Measurements from ENCODE around the gene ABI1.
A peak's percentile ranks its signal among the peaks of the same experiment; 100 is the strongest.

Gene ABI1

GRCh38 chr10:26759008-26759407 is 101.8 kb downstream of the ABI1 start:
- Histone ChIP-seq H4K8ac (ENCODE audit: low read length) (no peak overlapping the region), H2BK15ac (ENCODE audit: low read depth, poor library complexity, severe bottlenecking) (no peak overlapping the region), H2BK12ac (ENCODE audit: low read length in 2 of 2) (no peak overlapping the region), H3K9ac (ENCODE audit: low read length) (no peak overlapping the region), H3K4ac (ENCODE audit: low read depth in 1 of 2, low read length in 2 of 2) (no peak overlapping the region), H3K36me3 (ENCODE audit: control insufficient read depth in 1 of 2, insufficient read depth in 2 of 2, low read depth in 1 of 2, low read length in 2 of 2) (peaks cover 0 to 50% of the 10 kb centered on the region in 2 experiments), H2AFZ (ENCODE audit: low read depth, low read length) (no peak overlapping the region), H2AK5ac (ENCODE audit: low read length, severe bottlenecking) (no peak overlapping the region), H2BK5ac (ENCODE audit: low read depth, low read length, poor library complexity, severe bottlenecking) (no peak overlapping the region), H4K91ac (ENCODE audit: low read length) (no peak overlapping the region), H3K4me2 (ENCODE audit: low read length, poor library complexity, severe bottlenecking) (no peak overlapping the region), H3K18ac (ENCODE audit: low read depth in 1 of 2, low read length in 2 of 2) (no peak overlapping the region), H3K14ac (ENCODE audit: low read length in 2 of 2) (no peak overlapping the region), H3K4me1 (ENCODE audit: control insufficient read depth, insufficient read depth, low read depth, low read length) (peaks cover 1% of the 10 kb centered on the region), H3K27me3 (ENCODE audit: control insufficient read depth in 1 of 2, insufficient read depth in 1 of 2, low read length in 2 of 2) (no peaks in the 10 kb centered on the region), H3K9me3 (ENCODE audit: control insufficient read depth, low read length) (no peaks in the 10 kb centered on the region), H3K23ac (ENCODE audit: low read length in 2 of 2) (no peak overlapping the region), H3K79me1 (replicated peaks; ENCODE audit: low read length, poor library complexity, severe bottlenecking) (peaks cover 9% of the 10 kb centered on the region), H3K4me3 (ENCODE audit: insufficient read depth in 1 of 2, low read depth in 1 of 2, low read length in 2 of 2) (no peak overlapping the region), H2BK120ac (ENCODE audit: low read depth, low read length) (no peak overlapping the region), H3K27ac (ENCODE audit: low read length, poor library complexity, severe bottlenecking) (no peak overlapping the region)
- no peak for DNase-seq
- 92% methylated on average over 4 of the region's 4 CpGs for WGBS

GRCh38 chr10:26755443-26755903 is 105.3 kb downstream of the ABI1 start:
- H3K27ac ChIP-seq (ENCODE audit: low read length, poor library complexity, severe bottlenecking), result peak overlapping the region; percentile 12
- no peak overlapping the region for H3K18ac ChIP-seq (ENCODE audit: low read depth in 1 of 2, low read length in 2 of 2)
- no peak overlapping the region for H2AFZ ChIP-seq (ENCODE audit: low read depth, low read length)
- H3K4me1 ChIP-seq (ENCODE audit: control insufficient read depth, insufficient read depth, low read depth, low read length), result peaks cover 1% of the 10 kb centered on the region
- peaks cover 0 to 45% of the 10 kb centered on the region in 2 experiments for H3K36me3 ChIP-seq (ENCODE audit: control insufficient read depth in 1 of 2, insufficient read depth in 2 of 2, low read depth in 1 of 2, low read length in 2 of 2)
- no peak overlapping the region for H3K14ac ChIP-seq (ENCODE audit: low read length in 2 of 2)
- no peak overlapping the region for H2BK120ac ChIP-seq (ENCODE audit: low read depth, low read length)
- DNase-seq, result peak; percentile 61
- H2BK5ac ChIP-seq (ENCODE audit: low read depth, low read length, poor library complexity, severe bottlenecking), result no peak overlapping the region
- H2BK12ac ChIP-seq (ENCODE audit: low read length in 2 of 2), result no peak overlapping the region
- no peaks in the 10 kb centered on the region for H3K9me3 ChIP-seq (ENCODE audit: control insufficient read depth, low read length)
- H2BK15ac ChIP-seq (ENCODE audit: low read depth, poor library complexity, severe bottlenecking), result no peak overlapping the region
- H2AK5ac ChIP-seq (ENCODE audit: low read length, severe bottlenecking), result no peak overlapping the region
- no peaks in the 10 kb centered on the region for H3K27me3 ChIP-seq (ENCODE audit: control insufficient read depth in 1 of 2, insufficient read depth in 1 of 2, low read length in 2 of 2)
- no peak overlapping the region for H3K4ac ChIP-seq (ENCODE audit: low read depth in 1 of 2, low read length in 2 of 2)
- WGBS, result 78% methylated on average over 1 of the region's 4 CpGs
- H4K8ac ChIP-seq (ENCODE audit: low read length), result no peak overlapping the region
- peaks cover 8% of the 10 kb centered on the region for H3K79me1 ChIP-seq (replicated peaks; ENCODE audit: low read length, poor library complexity, severe bottlenecking)
- no peak overlapping the region for H3K9ac ChIP-seq (ENCODE audit: low read length)
- no peak overlapping the region for H3K23ac ChIP-seq (ENCODE audit: low read length in 2 of 2)
- H3K4me2 ChIP-seq (ENCODE audit: low read length, poor library complexity, severe bottlenecking), result no peak overlapping the region
- no peak overlapping the region for H4K91ac ChIP-seq (ENCODE audit: low read length)
- H3K4me3 ChIP-seq (ENCODE audit: insufficient read depth in 1 of 2, low read depth in 1 of 2, low read length in 2 of 2), result no peak overlapping the region

GRCh38 chr10:26746061-26746460 is 114.7 kb downstream of the ABI1 start:
- Histone ChIP-seq H3K36me3 (ENCODE audit: control insufficient read depth in 1 of 2, insufficient read depth in 2 of 2, low read depth in 1 of 2, low read length in 2 of 2) (peaks cover 7 to 74% of the 10 kb centered on the region in 2 experiments), H4K8ac (ENCODE audit: low read length) (no peak overlapping the region), H2BK15ac (ENCODE audit: low read depth, poor library complexity, severe bottlenecking) (no peak overlapping the region), H3K27ac (ENCODE audit: low read length, poor library complexity, severe bottlenecking) (no peak overlapping the region), H2AFZ (ENCODE audit: low read depth, low read length) (no peak overlapping the region), H3K4me3 (ENCODE audit: insufficient read depth in 1 of 2, low read depth in 1 of 2, low read length in 2 of 2) (no peak overlapping the region), H3K4me1 (ENCODE audit: control insufficient read depth, insufficient read depth, low read depth, low read length) (peaks cover 2% of the 10 kb centered on the region), H3K14ac (ENCODE audit: low read length in 2 of 2) (no peak overlapping the region), H3K4ac (ENCODE audit: low read depth in 1 of 2, low read length in 2 of 2) (no peak overlapping the region), H3K18ac (ENCODE audit: low read depth in 1 of 2, low read length in 2 of 2) (no peak overlapping the region), H3K27me3 (ENCODE audit: control insufficient read depth in 1 of 2, insufficient read depth in 1 of 2, low read length in 2 of 2) (no peaks in the 10 kb centered on the region), H2BK12ac (ENCODE audit: low read length in 2 of 2) (no peak overlapping the region), H3K23ac (ENCODE audit: low read length in 2 of 2) (no peak overlapping the region), H2BK120ac (ENCODE audit: low read depth, low read length) (no peak overlapping the region), H2BK5ac (ENCODE audit: low read depth, low read length, poor library complexity, severe bottlenecking) (no peak overlapping the region), H2AK5ac (ENCODE audit: low read length, severe bottlenecking) (no peak overlapping the region), H3K79me1 (replicated peaks; ENCODE audit: low read length, poor library complexity, severe bottlenecking) (peaks cover 10% of the 10 kb centered on the region), H3K9ac (ENCODE audit: low read length) (no peak overlapping the region), H3K4me2 (ENCODE audit: low read length, poor library complexity, severe bottlenecking) (no peak overlapping the region), H3K9me3 (ENCODE audit: control insufficient read depth, low read length) (no peaks in the 10 kb centered on the region), H4K91ac (ENCODE audit: low read length) (no peak overlapping the region)
- DNase-seq, result no peak
- 95% methylated on average over 4 of the region's 5 CpGs for WGBS

GRCh38 chr10:26743841-26744240 is 116.9 kb downstream of the ABI1 start:
- WGBS, result no CpG with 5 or more reads among the region's 1 CpG
- Histone ChIP-seq H3K23ac (ENCODE audit: low read length in 2 of 2) (no peak overlapping the region), H2AK5ac (ENCODE audit: low read length, severe bottlenecking) (no peak overlapping the region), H3K18ac (ENCODE audit: low read depth in 1 of 2, low read length in 2 of 2) (no peak overlapping the region), H2AFZ (ENCODE audit: low read depth, low read length) (no peak overlapping the region), H2BK15ac (ENCODE audit: low read depth, poor library complexity, severe bottlenecking) (no peak overlapping the region), H2BK5ac (ENCODE audit: low read depth, low read length, poor library complexity, severe bottlenecking) (no peak overlapping the region), H2BK12ac (ENCODE audit: low read length in 2 of 2) (no peak overlapping the region), H2BK120ac (ENCODE audit: low read depth, low read length) (no peak overlapping the region), H3K9me3 (ENCODE audit: control insufficient read depth, low read length) (no peaks in the 10 kb centered on the region), H3K79me1 (replicated peaks; ENCODE audit: low read length, poor library complexity, severe bottlenecking) (peaks cover 7% of the 10 kb centered on the region), H3K4me3 (ENCODE audit: insufficient read depth in 1 of 2, low read depth in 1 of 2, low read length in 2 of 2) (no peak overlapping the region), H4K91ac (ENCODE audit: low read length) (no peak overlapping the region), H4K8ac (ENCODE audit: low read length) (no peak overlapping the region), H3K9ac (ENCODE audit: low read length) (peak overlapping the region; percentile 22), H3K27ac (ENCODE audit: low read length, poor library complexity, severe bottlenecking) (no peak overlapping the region), H3K27me3 (ENCODE audit: control insufficient read depth in 1 of 2, insufficient read depth in 1 of 2, low read length in 2 of 2) (no peaks in the 10 kb centered on the region), H3K36me3 (ENCODE audit: control insufficient read depth in 1 of 2, insufficient read depth in 2 of 2, low read depth in 1 of 2, low read length in 2 of 2) (peaks cover 11 to 67% of the 10 kb centered on the region in 2 experiments), H3K4me2 (ENCODE audit: low read length, poor library complexity, severe bottlenecking) (no peak overlapping the region), H3K4me1 (ENCODE audit: control insufficient read depth, insufficient read depth, low read depth, low read length) (peaks cover 2% of the 10 kb centered on the region), H3K14ac (ENCODE audit: low read length in 2 of 2) (no peak overlapping the region), H3K4ac (ENCODE audit: low read depth in 1 of 2, low read length in 2 of 2) (no peak overlapping the region)
- DNase-seq, result no peak

Measured in mesenchymal stem cell (in vitro differentiated cells and primary cell).